Endothelial cell of umbilical vein (primary cell): ENCODE measurements around the gene OPCML. TPM values are rescaled to one million over a fixed set of nuclear protein-coding genes. Genes with fewer than 3 reads are reported as not detected.

Experiments
- BruUV-seq: library from RNA; stranded (reverse); fragments of 400-500 nt; replicated peaks from 2 replicates; lab custom pipeline; 2021; lab: Mats Ljungman, UMichigan
- CTCF ChIA-PET: fragments of 300-600, 350-600 bp; sonication (Branson Sonifier 250); formaldehyde crosslinking; loops from one replicate; lab custom pipeline; 2021; ENCODE audit warnings: antibody characterized with exemption, inconsistent platforms; lab: Charles Lee
- POLR2A ChIA-PET: fragments of 300-600, 350-600 bp; sonication (Branson Sonifier 250); formaldehyde crosslinking; loops from one replicate; lab custom pipeline; 2021; ENCODE audit warnings: antibody characterized with exemption, inconsistent platforms; lab: Charles Lee
- DNase-seq: peaks from one replicate; pipeline ENCODE4 v3.0.0-alpha.2; 2011; ENCODE audit warnings: low read depth, low spot score
- FAIRE-seq: peaks from 2 replicates; lab custom pipeline; 2011; peaks lifted over from hg19 to GRCh38; lab: Jason Lieb, UNC
- H2AFZ ChIP-seq: 2 replicates; pipeline ENCODE4 v1.6.0; 2012; ENCODE audit warnings: low read depth, low read length, control low read depth, inconsistent platforms
- H3K27ac ChIP-seq: 2 replicates; pipeline ENCODE4 v1.5.1; 2011; ENCODE audit warnings: low read depth, mild to moderate bottlenecking, control low read depth, low read length, moderate library complexity; ENCODE audit not compliant: insufficient read depth
- H3K27me3 ChIP-seq, 2 experiments: 2 replicates each; pipeline versions ENCODE4 v1.6.0 to v1.6.1; 2011; ENCODE audit warnings: low read length in 2 of 2, mixed read lengths in 1 of 2; ENCODE audit not compliant: control insufficient read depth in 2 of 2, insufficient read depth in 2 of 2
- H3K36me3 ChIP-seq, 2 experiments: 2 replicates in 1 of 2; 3 replicates in 1 of 2; pipeline ENCODE4 v1.5.1; 2011; ENCODE audit warnings: low read length in 2 of 2, mild to moderate bottlenecking in 1 of 2, moderate library complexity in 1 of 2; ENCODE audit not compliant: control insufficient read depth in 2 of 2, insufficient read depth in 2 of 2; ENCODE audit errors: extremely low read depth in 1 of 2
- H3K4me1 ChIP-seq: 3 replicates; pipeline ENCODE4 v1.5.1; 2011; ENCODE audit warnings: mild to moderate bottlenecking, low read length; ENCODE audit not compliant: control insufficient read depth, insufficient read depth; ENCODE audit errors: extremely low read depth
- H3K4me2 ChIP-seq: 2 replicates; pipeline ENCODE4 v1.6.1; 2011; ENCODE audit warnings: low read length, control low read depth, mixed read lengths; ENCODE audit not compliant: insufficient read depth
- H3K4me3 ChIP-seq, 3 experiments: fragments of 200-600 bp in 1 of 3; sonication (generic), shearing (Covaris generic) in 1 of 3; replicated peaks in 1 of 3; 2 replicates each; pipeline ENCODE4 v1.5.1; 2011 to 2016; ENCODE audit warnings: control low read depth in 3 of 3, low read length in 3 of 3, mild to moderate bottlenecking in 2 of 3, inconsistent platforms in 1 of 3, low read depth in 1 of 3, moderate library complexity in 1 of 3; ENCODE audit not compliant: insufficient read depth in 1 of 3
- H3K79me2 ChIP-seq: 2 replicates; pipeline ENCODE4 v1.6.0; 2012; ENCODE audit warnings: low read length, inconsistent platforms; ENCODE audit not compliant: control insufficient read depth, insufficient read depth
- H3K9ac ChIP-seq: replicated peaks from 2 replicates; pipeline ENCODE3; 2011; ENCODE audit warnings: low read length, control low read depth; ENCODE audit not compliant: insufficient read depth; ENCODE audit errors: extremely low read depth
- H3K9me1 ChIP-seq: replicated peaks from 3 replicates; pipeline ENCODE4 v1.6.0; 2011; ENCODE audit warnings: mild to moderate bottlenecking, low read length; ENCODE audit not compliant: control insufficient read depth, insufficient read depth; ENCODE audit errors: extremely low read depth
- H3K9me3 ChIP-seq: replicated peaks from 2 replicates; pipeline ENCODE4 v1.5.1; 2012; ENCODE audit warnings: low read length, inconsistent platforms; ENCODE audit not compliant: control insufficient read depth, insufficient read depth
- H4K20me1 ChIP-seq: replicated peaks from 2 replicates; pipeline ENCODE3; 2011; ENCODE audit warnings: mild to moderate bottlenecking, low read length; ENCODE audit not compliant: control insufficient read depth, insufficient read depth; ENCODE audit errors: extremely low read depth
- EZH2 ChIP-seq: IDR thresholded peaks from 2 replicates; pipeline ENCODE4 v1.6.1; 2012; ENCODE audit warnings: borderline replicate concordance, low read depth, mild to moderate bottlenecking, moderate library complexity, low read length, inconsistent platforms; ENCODE audit not compliant: severe bottlenecking
- FOS ChIP-seq: IDR thresholded peaks from 2 replicates; pipeline ENCODE4 v1.6.1; 2011; ENCODE audit warnings: mild to moderate bottlenecking, low read length, moderate library complexity, borderline replicate concordance; ENCODE audit not compliant: insufficient read depth
- GATA2 ChIP-seq: IDR thresholded peaks from 2 replicates; pipeline ENCODE4 v1.7.0; 2011; ENCODE audit warnings: low read depth, mild to moderate bottlenecking, moderate library complexity, mixed read lengths, low read length; ENCODE audit not compliant: insufficient read length, insufficient read depth
- JUN ChIP-seq: IDR thresholded peaks from 2 replicates; pipeline ENCODE4 v1.6.1; 2011; ENCODE audit warnings: borderline replicate concordance, low read depth; ENCODE audit not compliant: insufficient read length, insufficient read depth
- MAX ChIP-seq: IDR thresholded peaks from 2 replicates; pipeline ENCODE4 v1.6.1; 2011; ENCODE audit not compliant: insufficient read depth, insufficient read length
- MYC ChIP-seq: IDR thresholded peaks from one replicate; pipeline ENCODE4 v1.6.1; 2011; ENCODE audit warnings: mild to moderate bottlenecking, low read depth, low read length
- POLR2A ChIP-seq: IDR thresholded peaks from 2 replicates; pipeline ENCODE4 v1.6.1; 2012; ENCODE audit warnings: low read depth, mild to moderate bottlenecking, control low read depth, low read length
- POLR2AphosphoS5 ChIP-seq: IDR thresholded peaks from 2 replicates; pipeline ENCODE4 v1.6.1; 2012; ENCODE audit warnings: low read depth, mild to moderate bottlenecking, control low read depth, low read length, moderate library complexity; ENCODE audit not compliant: insufficient read depth
- dilution Hi-C: fragments of 300-500 bp; cut with MboI; formaldehyde crosslinking; loops from one replicate; pipeline ENCODE4 v1.15.0; 2019; ENCODE audit warnings: low sequenced_read_pairs; ENCODE audit not compliant: extremely low pct_ligation_motif_present
- intact Hi-C: fragments of 100-400 bp; cut with micrococcal nuclease; formaldehyde crosslinking; loops from one replicate; pipeline ENCODE4 v1.10.0; 2022
- polyA plus RNA-seq, 4 experiments: library from polyadenylated mRNA; depleted of rRNA in 3 of 4; stranded (reverse) in 3 of 4; unstranded in 1 of 4; fragments of >200 nt; gene quantifications; 2 replicates each; pipeline versions ENCODE4 v1.2.1 to v1.2.3, GENCODE V29; 2011 to 2012; ENCODE audit warnings: missing spikeins in 1 of 4
- total RNA-seq: library from RNA; stranded (reverse); gene quantifications from 2 replicates; pipeline ENCODE4 v1.2.3, GENCODE V29; 2021
- TF ChIP-seq, protein P1 (sequence below), 2 donors: IDR thresholded peaks; 1 replicate in 1 of 2; 2 replicates in 1 of 2; pipeline ENCODE4 v1.5.1; 2011; ENCODE audit warnings: low read length in 2 of 2, mild to moderate bottlenecking in 2 of 2, moderate library complexity in 2 of 2, control low read depth in 1 of 2, inconsistent platforms in 1 of 2, low read depth in 1 of 2; ENCODE audit not compliant: insufficient read depth in 1 of 2; ENCODE audit errors: extremely low read depth in 1 of 2

OPCML gene
- total and polyA plus RNA-seq, 2 donors (not counting 3 experiments of a cell fraction or from before 2014, with no cell fraction given), result not detected

GRCh38 chr11:132719684-132720083 lies 812.6 kb downstream of the OPCML start:
- DNase-seq (no peak), FAIRE-seq (no peak)
- H3K4me3 ChIP-seq, result no peak overlapping the region
- dilution Hi-C loops, result no loop called here
- no peaks in the 10 kb centered on the region for H3K27me3 ChIP-seq
- H3K4me1 ChIP-seq, result no peaks in the 10 kb centered on the region
- no peaks in the 10 kb centered on the region for H3K79me2 ChIP-seq
- ChIA-PET CTCF (no interaction called here), POLR2A (no interaction called here)
- BruUV-seq, result no TSS peak
- no peak overlapping the region for H2AFZ ChIP-seq
- no peak overlapping the region for H3K9ac ChIP-seq
- H3K36me3 ChIP-seq, result no peaks in the 10 kb centered on the region
- no peak overlapping the region for H3K27ac ChIP-seq
- H3K9me3 ChIP-seq, result peaks cover 7% of the 10 kb centered on the region
- H3K9me1 ChIP-seq, result no peaks in the 10 kb centered on the region
- no peak overlapping the region for H3K4me2 ChIP-seq
- no peaks in the 10 kb centered on the region for H4K20me1 ChIP-seq
- intact Hi-C loops, result no loop called here
- TF ChIP-seq EZH2 (no peak), MYC (no peak), MAX (no peak), POLR2A (no peak), GATA2 (no peak), JUN (no peak), FOS (no peak), POLR2AphosphoS5 (no peak)
- TF ChIP-seq, protein P1, sequence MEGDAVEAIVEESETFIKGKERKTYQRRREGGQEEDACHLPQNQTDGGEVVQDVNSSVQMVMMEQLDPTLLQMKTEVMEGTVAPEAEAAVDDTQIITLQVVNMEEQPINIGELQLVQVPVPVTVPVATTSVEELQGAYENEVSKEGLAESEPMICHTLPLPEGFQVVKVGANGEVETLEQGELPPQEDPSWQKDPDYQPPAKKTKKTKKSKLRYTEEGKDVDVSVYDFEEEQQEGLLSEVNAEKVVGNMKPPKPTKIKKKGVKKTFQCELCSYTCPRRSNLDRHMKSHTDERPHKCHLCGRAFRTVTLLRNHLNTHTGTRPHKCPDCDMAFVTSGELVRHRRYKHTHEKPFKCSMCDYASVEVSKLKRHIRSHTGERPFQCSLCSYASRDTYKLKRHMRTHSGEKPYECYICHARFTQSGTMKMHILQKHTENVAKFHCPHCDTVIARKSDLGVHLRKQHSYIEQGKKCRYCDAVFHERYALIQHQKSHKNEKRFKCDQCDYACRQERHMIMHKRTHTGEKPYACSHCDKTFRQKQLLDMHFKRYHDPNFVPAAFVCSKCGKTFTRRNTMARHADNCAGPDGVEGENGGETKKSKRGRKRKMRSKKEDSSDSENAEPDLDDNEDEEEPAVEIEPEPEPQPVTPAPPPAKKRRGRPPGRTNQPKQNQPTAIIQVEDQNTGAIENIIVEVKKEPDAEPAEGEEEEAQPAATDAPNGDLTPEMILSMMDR (IDR thresholded peaks at IDR 0.05; ENCODE audit: extremely low read depth in 1 of 2, insufficient read depth in 1 of 2, low read depth in 1 of 2, low read length in 2 of 2), result no peak
